MM.1S (cell line): Measurements from ENCODE around the gene CHCHD3.
"Not testable (repeated sequence)": the region's sequence is repeated elsewhere in the genome, so short reads cannot be mapped to it uniquely, and the experiment has no call there.

Source experiments
- DNase-seq: peaks from one replicate; pipeline ENCODE4 v3.0.0-alpha.2; 2015
- H2AFZ ChIP-seq: fragments of 300-600 bp; sonication (generic); 2 replicates; pipeline ENCODE4 v1.6.0; 2016; ENCODE audit warnings: antibody characterized with exemption, low read length
- H3F3A ChIP-seq: fragments of 300-600 bp; sonication (generic); 2 replicates; pipeline ENCODE4 v1.6.1; 2016; ENCODE audit warnings: mild to moderate bottlenecking, antibody characterized with exemption, low read length, moderate library complexity, mixed read lengths; ENCODE audit not compliant: insufficient read depth
- H3K27ac ChIP-seq: fragments of 300-600 bp; sonication (generic); 2 replicates; pipeline ENCODE4 v1.5.1; 2016; ENCODE audit warnings: mild to moderate bottlenecking, low read length
- H3K27me3 ChIP-seq: fragments of 300-600 bp; sonication (generic); replicated peaks from 2 replicates; pipeline ENCODE4 v1.6.0; 2016; ENCODE audit warnings: low read length; ENCODE audit not compliant: insufficient read depth
- H3K36me3 ChIP-seq: fragments of 300-600 bp; sonication (generic); replicated peaks from 2 replicates; pipeline ENCODE4 v1.6.1; 2016; ENCODE audit warnings: mild to moderate bottlenecking, low read length, mixed read lengths; ENCODE audit not compliant: insufficient read depth
- H3K4me1 ChIP-seq: fragments of 300-600 bp; sonication (generic); 2 replicates; pipeline ENCODE4 v1.6.1; 2016; ENCODE audit warnings: low read length, mixed read lengths
- H3K4me2 ChIP-seq: fragments of 300-600 bp; sonication (generic); 2 replicates; pipeline ENCODE4 v1.6.0; 2016; ENCODE audit warnings: low read depth, low read length
- H3K4me3 ChIP-seq: fragments of 300-600 bp; sonication (generic); 2 replicates; pipeline ENCODE4 v1.5.1; 2016; ENCODE audit warnings: low read length, mixed read lengths
- H3K79me2 ChIP-seq: fragments of 300-600 bp; sonication (generic); 2 replicates; pipeline ENCODE4 v1.6.1; 2016; ENCODE audit warnings: mixed run types, low read length, mixed read lengths
- H3K9ac ChIP-seq: fragments of 300-600 bp; sonication (generic); 2 replicates; pipeline ENCODE4 v1.6.1; 2016; ENCODE audit warnings: low read length, mixed read lengths
- H3K9me2 ChIP-seq: fragments of 300-600 bp; sonication (generic); replicated peaks from 2 replicates; pipeline ENCODE4 v1.6.1; 2016; ENCODE audit warnings: mild to moderate bottlenecking, low read length, mixed read lengths; ENCODE audit not compliant: insufficient read depth
- H3K9me3 ChIP-seq: fragments of 300-600 bp; sonication (generic); replicated peaks from 2 replicates; pipeline ENCODE4 v1.6.1; 2016; ENCODE audit warnings: mild to moderate bottlenecking, low read length, mixed read lengths; ENCODE audit not compliant: insufficient read depth
- H4K20me1 ChIP-seq: fragments of 300-600 bp; sonication (generic); 2 replicates; pipeline ENCODE4 v1.6.1; 2016; ENCODE audit warnings: mild to moderate bottlenecking, low read length, moderate library complexity, mixed read lengths; ENCODE audit not compliant: insufficient read depth
- CTCF ChIP-seq: fragments of 300-600 bp; sonication (generic); IDR thresholded peaks from 2 replicates; pipeline ENCODE4 v1.5.1; 2016; ENCODE audit warnings: antibody characterized with exemption, low read length, mixed read lengths
- EZH2 ChIP-seq: fragments of 300-600 bp; sonication (generic); optimal IDR thresholded peaks from 2 replicates; pipeline ENCODE3; 2017; ENCODE audit warnings: low read depth, mild to moderate bottlenecking, antibody characterized with exemption, low read length, mixed read lengths
- EZH2phosphoT487 ChIP-seq: fragments of 300-600 bp; sonication (generic); IDR thresholded peaks from 2 replicates; pipeline ENCODE4 v1.6.1; 2018; ENCODE audit warnings: antibody characterized with exemption, low read length

The CHCHD3 gene

DNA sequence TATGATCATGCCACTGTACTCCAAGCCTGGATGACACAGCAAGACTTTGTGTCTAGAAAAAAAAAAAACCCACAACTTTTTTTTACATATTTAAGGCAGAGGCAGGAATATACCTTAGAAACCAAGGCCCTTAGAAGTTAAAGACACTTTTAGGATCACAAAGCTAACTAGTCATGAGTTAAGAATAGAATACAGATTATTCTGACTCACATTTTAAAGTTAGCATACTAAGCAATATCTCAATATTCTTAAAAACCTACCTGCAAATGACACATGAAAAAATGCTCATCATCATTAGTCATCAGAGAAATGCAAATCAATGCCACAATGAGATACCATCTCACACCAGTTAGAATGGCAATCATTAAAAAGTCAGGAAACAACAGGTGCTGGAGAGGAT is 177.7 kb downstream of the CHCHD3 start:
- Histone ChIP-seq H3K4me1 (peaks cover 14% of the 10 kb centered on the region), H2AFZ (no peak overlapping the region), H3K27ac (no peak overlapping the region), H3K4me2 (no peak overlapping the region), H3F3A (peaks cover 7% of the 10 kb centered on the region; the same call in 1 of the 2 replicates), H3K27me3 (no peaks in the 10 kb centered on the region), H3K36me3 (no peaks in the 10 kb centered on the region), H3K9me2 (no peaks in the 10 kb centered on the region), H4K20me1 (no peaks in the 10 kb centered on the region), H3K4me3 (no peak overlapping the region), H3K79me2 (peaks cover 10% of the 10 kb centered on the region; the same call in 1 of the 2 replicates), H3K9me3 (no peaks in the 10 kb centered on the region), H3K9ac (no peak overlapping the region)
- TF ChIP-seq EZH2 (no peak), EZH2phosphoT487 (no peak), CTCF (no peak)
- no peak for DNase-seq

DNA sequence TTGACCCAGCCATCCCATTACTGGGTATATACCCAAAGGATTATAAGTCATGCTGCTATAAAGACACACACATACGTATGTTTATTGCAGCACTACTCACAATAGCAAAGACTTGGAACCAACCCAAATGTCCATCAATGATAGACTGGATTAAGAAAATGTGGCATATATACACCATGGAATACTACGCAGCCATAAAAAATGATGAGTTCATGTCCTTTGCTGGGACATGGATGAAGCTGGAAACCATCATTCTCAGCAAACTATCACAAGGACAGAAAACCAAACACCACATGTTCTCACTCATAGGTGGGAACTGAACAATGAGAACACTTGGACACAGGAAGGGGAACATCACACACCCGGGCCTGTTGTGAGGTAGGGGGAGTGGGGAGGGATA is 179.6 kb downstream of the CHCHD3 start:
- DNase-seq, H3K27me3 ChIP-seq, H3K4me3 ChIP-seq, H2AFZ ChIP-seq, H3K36me3 ChIP-seq, H4K20me1 ChIP-seq, H3K9me2 ChIP-seq, H3K9ac ChIP-seq, H3K4me2 ChIP-seq, H3F3A ChIP-seq, H3K9me3 ChIP-seq, H3K27ac ChIP-seq: not testable (repeated sequence)
- Histone ChIP-seq H3K4me1 (peaks cover 14% of the 10 kb centered on the region), H3K79me2 (peaks cover 10% of the 10 kb centered on the region; the same call in 1 of the 2 replicates)

- no peak for DNase-seq
- no peak overlapping the region for H3K4me2 ChIP-seq
Observed at GRCh38 chr7:132901241-132901640, 180.6 kb downstream of the CHCHD3 start.

More at GRCh38 chr7:132901241-132901640, 180.6 kb downstream of the CHCHD3 start:
- no peaks in the 10 kb centered on the region for H3K9me2 ChIP-seq
- peaks cover 5% of the 10 kb centered on the region for H3K4me1 ChIP-seq
- no peaks in the 10 kb centered on the region for H4K20me1 ChIP-seq
- no peak overlapping the region for H3K27ac ChIP-seq
- TF ChIP-seq EZH2: no peak
- TF ChIP-seq EZH2phosphoT487: no peak
- TF ChIP-seq CTCF: no peak
- H3K79me2 ChIP-seq: peaks cover 6% of the 10 kb centered on the region; the same call in 1 of the 2 replicates
- no peak overlapping the region for H3K9ac ChIP-seq
- peaks cover 2% of the 10 kb centered on the region; the same call in 1 of the 2 replicates for H3F3A ChIP-seq
- H3K27me3 ChIP-seq: no peaks in the 10 kb centered on the region
- no peaks in the 10 kb centered on the region for H3K9me3 ChIP-seq
- no peak overlapping the region for H3K4me3 ChIP-seq
- H3K36me3 ChIP-seq: no peaks in the 10 kb centered on the region
- no peak overlapping the region for H2AFZ ChIP-seq
